NCI-H345 treated with DMSO at 0.1 percent for 48 hours (cell line): ENCODE results near the gene OR51L1.
"Not testable (repeated sequence)": the region's sequence is repeated elsewhere in the genome, so short reads cannot be mapped to it uniquely, and the experiment has no call there.

Source experiments
- DNase-seq: peaks from one replicate; lab custom pipeline; 2025; ENCODE audit not compliant: unreplicated experiment; lab: John Stamatoyannopoulos, UW

OR51L1 gene

GRCh38 chr11:4994551-4994950, at the start of gene OR51L1:
Gene OR51L1, plus strand, starts transcription at chr11:4994851. Its CDS starts 4,132 bp downstream, at chr11:4998983.
- DNase-seq = no peak

GRCh38 chr11:4947505-4947904, 47.1 kb upstream of the OR51L1 start, which contains the start of gene OR51A4:
Gene OR51A4, minus strand, starts transcription at chr11:4947605. Its CDS starts 505 bp downstream, at chr11:4947100.
- no peak for DNase-seq

GRCh38 chr11:4955613-4956012, 39.0 kb upstream of the OR51L1 start, which contains the start of gene OR51A2:
Gene OR51A2, minus strand, starts transcription at chr11:4955713. Its CDS starts 0 bp downstream, at chr11:4955713.
- not testable (repeated sequence) for DNase-seq

- no peak for DNase-seq
These were observed 37.3 kb upstream of the OR51L1 start for GRCh38 chr11:4957396-4957795.

GRCh38 chr11:4960877-4961276, 33.8 kb upstream of the OR51L1 start:
- DNase-seq = no peak

GRCh38 chr11:4962816-4963215, 31.8 kb upstream of the OR51L1 start:
- DNase-seq = no peak

- no peak for DNase-seq
These were observed 19.2 kb upstream of the OR51L1 start for GRCh38 chr11:4975436-4975835.

- DNase-seq = no peak
These were observed 15.6 kb upstream of the OR51L1 start for GRCh38 chr11:4979036-4979435.

GRCh38 chr11:4982678-4983077, 12.0 kb upstream of the OR51L1 start:
- no peak for DNase-seq

GRCh38 chr11:4983841-4984240, 10.8 kb upstream of the OR51L1 start:
- DNase-seq = no peak

GRCh38 chr11:4991060-4991459, 3.6 kb upstream of the OR51L1 start:
- no peak for DNase-seq

- DNase-seq = peak; percentile 65
These were observed 10.0 kb downstream of the OR51L1 start for GRCh38 chr11:5004424-5005274.

- DNase-seq = no peak
These were observed 12.9 kb downstream of the OR51L1 start for GRCh38 chr11:5007561-5007960.

- DNase-seq = no peak
These were observed 16.6 kb downstream of the OR51L1 start for GRCh38 chr11:5011254-5011653.

- DNase-seq = no peak
These were observed 18.4 kb downstream of the OR51L1 start for GRCh38 chr11:5013012-5013411.

- no peak for DNase-seq
These were observed 27.3 kb downstream of the OR51L1 start for GRCh38 chr11:5021996-5022395.

GRCh38 chr11:5036669-5037068, 42.0 kb downstream of the OR51L1 start:
- no peak for DNase-seq

GRCh38 chr11:5037926-5038325, 43.3 kb downstream of the OR51L1 start:
- DNase-seq = no peak

- no peak for DNase-seq
These were observed 43.7 kb downstream of the OR51L1 start for GRCh38 chr11:5038341-5038740.

GRCh38 chr11:5040876-5041275, 46.2 kb downstream of the OR51L1 start:
- DNase-seq = no peak

- no peak for DNase-seq
These were observed 47.4 kb downstream of the OR51L1 start for GRCh38 chr11:5042091-5042490.

- DNase-seq = no peak
These were observed 48.7 kb downstream of the OR51L1 start for GRCh38 chr11:5043380-5043779.

- DNase-seq = no peak
These were observed 51.6 kb downstream of the OR51L1 start, which contains the start of gene OR52J3 for GRCh38 chr11:5046226-5046625. Gene OR52J3, plus strand, starts transcription at chr11:5046526. Its CDS starts 0 bp downstream, at chr11:5046526.
